K562 (cell line): Measurements from ENCODE around the gene CELF4.

Experiments
- BHLHE40 ChIP-seq: IDR thresholded peaks from 2 replicates; pipeline ENCODE4 v1.6.1; 2011; ENCODE audit warnings: low read length, improper control_type of control experiment
- CAMTA2 ChIP-seq: fragments of 250-450 bp; sonication (Bioruptor Pico); conservative IDR thresholded peaks from 2 replicates; pipeline ENCODE4 v1.5.1; 2022
- CBX5 ChIP-seq: IDR thresholded peaks from 2 replicates; pipeline ENCODE4 v1.6.1; 2014; ENCODE audit warnings: low read depth, borderline replicate concordance
- SETDB1 ChIP-seq: IDR thresholded peaks from one replicate; pipeline ENCODE4 v1.6.1; 2012; ENCODE audit warnings: low read length, control low read depth, inconsistent platforms
- SMARCA4 ChIP-seq: fragments of 450-650 bp; IDR thresholded peaks from 2 replicates; pipeline ENCODE4 v1.6.1; 2016
- ZBTB17 ChIP-seq: fragments of 450-650 bp; formaldehyde crosslinking; IDR thresholded peaks from 2 replicates; pipeline ENCODE4 v1.4.0; 2020; ENCODE audit warnings: mild to moderate bottlenecking
- TF ChIP-seq, protein P1 (sequence below), 2 experiments: fragments of 200-800 bp in 1 of 2; sonication (Bioruptor generic) in 1 of 2; sonication (generic) in 1 of 2; formaldehyde crosslinking in 1 of 2; IDR thresholded peaks in 1 of 2; conservative IDR thresholded peaks in 1 of 2; 2 replicates each; pipeline versions ENCODE4 v1.5.0 to v1.6.1; 2016 to 2020; ENCODE audit warnings: missing compliant biosample characterization in 1 of 2, missing genetic modification characterization in 1 of 2, missing genetic modification reagents in 1 of 2
- TF ChIP-seq, protein P2 (sequence below), 3 experiments: IDR thresholded peaks in 2 of 3; conservative IDR thresholded peaks in 1 of 3; 2 replicates each; pipeline ENCODE4 v1.5.1; 2011 to 2012; ENCODE audit warnings: low read length in 3 of 3, mild to moderate bottlenecking in 3 of 3, control low read depth in 2 of 3, improper control_type of control experiment in 1 of 3, inconsistent platforms in 1 of 3, low read depth in 1 of 3, mixed read lengths in 1 of 3, moderate library complexity in 1 of 3; ENCODE audit not compliant: insufficient read depth in 2 of 3

DNA sequence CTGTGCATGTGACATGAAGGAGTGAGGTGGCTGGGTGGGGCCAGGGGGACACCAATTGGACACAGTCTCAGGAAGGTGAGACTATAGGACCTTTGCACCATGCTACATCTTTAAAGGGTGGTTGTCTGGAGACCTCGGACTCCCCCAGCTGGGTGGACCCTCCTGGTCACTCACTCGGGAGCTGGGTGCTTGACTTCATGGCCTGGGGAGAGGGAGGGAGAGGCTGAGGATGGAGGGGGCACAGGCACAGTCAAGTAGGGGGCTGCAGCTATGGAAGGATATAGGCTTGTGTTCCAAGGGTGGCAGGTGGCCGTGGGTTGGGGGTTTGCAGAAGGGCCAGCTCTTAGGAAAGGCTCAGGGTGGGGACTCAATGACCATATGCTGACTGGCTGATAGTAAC, 7.1 kb upstream of the CELF4 start:
- TF ChIP-seq BHLHE40 (no peak), CBX5 (no peak), CAMTA2 (CRISPR knock-in tag) (no peak), SMARCA4 (no peak), ZBTB17 (CRISPR knock-in tag) (no peak), SETDB1 (no peak)
- TF ChIP-seq, protein P1, sequence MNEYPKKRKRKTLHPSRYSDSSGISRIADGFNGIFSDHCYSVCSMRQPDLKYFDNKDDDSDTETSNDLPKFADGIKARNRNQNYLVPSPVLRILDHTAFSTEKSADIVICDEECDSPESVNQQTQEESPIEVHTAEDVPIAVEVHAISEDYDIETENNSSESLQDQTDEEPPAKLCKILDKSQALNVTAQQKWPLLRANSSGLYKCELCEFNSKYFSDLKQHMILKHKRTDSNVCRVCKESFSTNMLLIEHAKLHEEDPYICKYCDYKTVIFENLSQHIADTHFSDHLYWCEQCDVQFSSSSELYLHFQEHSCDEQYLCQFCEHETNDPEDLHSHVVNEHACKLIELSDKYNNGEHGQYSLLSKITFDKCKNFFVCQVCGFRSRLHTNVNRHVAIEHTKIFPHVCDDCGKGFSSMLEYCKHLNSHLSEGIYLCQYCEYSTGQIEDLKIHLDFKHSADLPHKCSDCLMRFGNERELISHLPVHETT (CRISPR knock-in tag; conservative IDR thresholded peaks at IDR 0.05 in 1 of 2, IDR thresholded peaks at IDR 0.05 in 1 of 2) = no peak
- TF ChIP-seq, protein P2, sequence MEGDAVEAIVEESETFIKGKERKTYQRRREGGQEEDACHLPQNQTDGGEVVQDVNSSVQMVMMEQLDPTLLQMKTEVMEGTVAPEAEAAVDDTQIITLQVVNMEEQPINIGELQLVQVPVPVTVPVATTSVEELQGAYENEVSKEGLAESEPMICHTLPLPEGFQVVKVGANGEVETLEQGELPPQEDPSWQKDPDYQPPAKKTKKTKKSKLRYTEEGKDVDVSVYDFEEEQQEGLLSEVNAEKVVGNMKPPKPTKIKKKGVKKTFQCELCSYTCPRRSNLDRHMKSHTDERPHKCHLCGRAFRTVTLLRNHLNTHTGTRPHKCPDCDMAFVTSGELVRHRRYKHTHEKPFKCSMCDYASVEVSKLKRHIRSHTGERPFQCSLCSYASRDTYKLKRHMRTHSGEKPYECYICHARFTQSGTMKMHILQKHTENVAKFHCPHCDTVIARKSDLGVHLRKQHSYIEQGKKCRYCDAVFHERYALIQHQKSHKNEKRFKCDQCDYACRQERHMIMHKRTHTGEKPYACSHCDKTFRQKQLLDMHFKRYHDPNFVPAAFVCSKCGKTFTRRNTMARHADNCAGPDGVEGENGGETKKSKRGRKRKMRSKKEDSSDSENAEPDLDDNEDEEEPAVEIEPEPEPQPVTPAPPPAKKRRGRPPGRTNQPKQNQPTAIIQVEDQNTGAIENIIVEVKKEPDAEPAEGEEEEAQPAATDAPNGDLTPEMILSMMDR (IDR thresholded peaks at IDR 0.05 in 2 of 3, conservative IDR thresholded peaks at IDR 0.05 in 1 of 3; ENCODE audit: insufficient read depth in 2 of 3, low read depth in 1 of 3, low read length in 3 of 3) = no peak
